ENCODE data around the gene RAG1. TPM values are rescaled to one million over a fixed set of nuclear protein-coding genes. Genes with fewer than 3 reads are reported as not detected.
A peak's percentile ranks its signal among the peaks of the same experiment; 100 is the strongest.

Gene RAG1
- total RNA-seq, 1 donor from 2014 or later: 1.1 TPM

- DNase-seq (ENCODE audit: low spot score): no peak
Measured at GRCh38 chr11:36590513-36590912, 22.7 kb downstream of the RAG1 start.

GRCh38 chr11:36591433-36591832 lies 23.6 kb downstream of the RAG1 start:
- no peak for DNase-seq (ENCODE audit: low spot score)

GRCh38 chr11:36594316-36594989 lies 26.6 kb downstream of the RAG1 start, which contains the start of gene IFTAP:
Gene IFTAP (plus strand): TSS chr11:36594502. CDS start chr11:36610104, 15,602 bp downstream.
- peak; percentile 63 for DNase-seq (ENCODE audit: low spot score)

- no peak for DNase-seq (ENCODE audit: low spot score)
Measured at GRCh38 chr11:36596880-36597279, 29.1 kb downstream of the RAG1 start.

GRCh38 chr11:36598051-36598450 lies 30.2 kb downstream of the RAG1 start, which contains the start of gene RAG2:
Gene RAG2 (minus strand): TSS chr11:36598236. CDS start chr11:36594168, 4,068 bp downstream.
- DNase-seq (ENCODE audit: low spot score): no peak

- DNase-seq (ENCODE audit: low spot score): no peak
Measured at GRCh38 chr11:36600180-36600579, 32.4 kb downstream of the RAG1 start.

- no peak for DNase-seq (ENCODE audit: low spot score)
Measured at GRCh38 chr11:36601155-36601554, 33.3 kb downstream of the RAG1 start.

GRCh38 chr11:36602135-36602534 lies 34.3 kb downstream of the RAG1 start:
- DNase-seq (ENCODE audit: low spot score): no peak

GRCh38 chr11:36605221-36606216 lies 37.7 kb downstream of the RAG1 start:
- no peak for DNase-seq (ENCODE audit: low spot score)

GRCh38 chr11:36608491-36609199 lies 40.8 kb downstream of the RAG1 start:
- DNase-seq (ENCODE audit: low spot score): no peak

GRCh38 chr11:36609383-36609782 lies 41.6 kb downstream of the RAG1 start:
- DNase-seq (ENCODE audit: low spot score): no peak

- DNase-seq (ENCODE audit: low spot score): no peak
Measured at GRCh38 chr11:36615826-36616225, 48.0 kb downstream of the RAG1 start.

GRCh38 chr11:36617543-36618362 lies 49.9 kb downstream of the RAG1 start:
- no peak for DNase-seq (ENCODE audit: low spot score)

GRCh38 chr11:36618363-36619047 lies 50.7 kb downstream of the RAG1 start:
- no peak for DNase-seq (ENCODE audit: low spot score)

- DNase-seq (ENCODE audit: low spot score): no peak
Measured at GRCh38 chr11:36619502-36619901, 51.7 kb downstream of the RAG1 start.

- no peak for DNase-seq (ENCODE audit: low spot score)
Measured at GRCh38 chr11:36620246-36620645, 52.4 kb downstream of the RAG1 start.

- no peak for DNase-seq (ENCODE audit: low spot score)
Measured at GRCh38 chr11:36622431-36623136, 54.8 kb downstream of the RAG1 start.

GRCh38 chr11:36623494-36623893 lies 55.7 kb downstream of the RAG1 start:
- no peak for DNase-seq (ENCODE audit: low spot score)

- DNase-seq (ENCODE audit: low spot score): no peak
Measured at GRCh38 chr11:36627006-36627405, 59.2 kb downstream of the RAG1 start.

GRCh38 chr11:36627471-36627870 lies 59.7 kb downstream of the RAG1 start:
- DNase-seq (ENCODE audit: low spot score): no peak
